Measurements from ENCODE around the gene PHKA2. TPM values are rescaled to one million over a fixed set of nuclear protein-coding genes. Genes with fewer than 3 reads are reported as not detected.

The PHKA2 gene
- total and polyA plus RNA-seq, 2 of the 4 experiments (the other 2 are of a cell fraction): 10.0 to 21.5 TPM

DNA sequence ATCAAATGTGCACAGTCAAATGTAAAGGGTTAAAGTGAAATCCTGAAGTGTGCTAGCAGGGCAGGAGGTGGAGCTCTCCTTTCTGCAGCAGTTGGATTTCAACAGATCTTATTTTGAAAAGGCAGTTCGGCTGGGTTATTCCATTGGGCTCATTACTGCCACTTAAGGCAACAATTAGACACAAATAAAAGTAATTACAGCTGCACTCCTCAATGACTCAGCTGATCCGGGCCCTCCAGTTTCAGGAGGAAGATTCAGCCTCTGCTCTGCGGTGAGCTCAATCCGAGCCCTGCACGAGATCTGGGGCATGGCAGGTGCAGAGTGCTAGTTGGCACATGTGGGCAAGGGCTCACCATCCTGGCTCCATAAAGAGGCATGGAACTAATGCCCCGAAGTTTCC lies 85.4 kb downstream of the PHKA2 start:
- DNase-seq: no peak
- Histone ChIP-seq H3K4me3 (ENCODE audit: insufficient read depth, low read depth, low read length) (no peak overlapping the region), H3K14ac (replicated peaks; ENCODE audit: low read depth, low read length) (no peak overlapping the region), H3K4me2 (ENCODE audit: low read depth, low read length) (no peak overlapping the region), H3K56ac (ENCODE audit: extremely low read depth, insufficient read depth, low read length) (no peak overlapping the region), H3K4ac (ENCODE audit: low read depth, low read length) (no peak overlapping the region), H3K27ac (ENCODE audit: insufficient read depth, low read length) (no peak overlapping the region), H2AFZ (replicated peaks; ENCODE audit: low read length, poor library complexity) (no peak overlapping the region), H2AK9ac (replicated peaks; ENCODE audit: low read depth, low read length, poor library complexity) (no peak overlapping the region), H2BK5ac (ENCODE audit: low read depth, low read length, poor library complexity, severe bottlenecking) (no peak overlapping the region), H3K4me1 (ENCODE audit: control insufficient read depth, insufficient read depth, low read length) (no peaks in the 10 kb centered on the region), H3K23ac (ENCODE audit: low read depth, low read length) (no peak overlapping the region), H3K9me3 (ENCODE audit: control insufficient read depth, insufficient read depth, low read length) (no peaks in the 10 kb centered on the region), H4K8ac (ENCODE audit: low read depth in 2 of 2, low read length in 2 of 2) (no peak overlapping the region), H2BK20ac (ENCODE audit: low read depth, low read length) (no peak overlapping the region), H4K20me1 (ENCODE audit: insufficient read depth, low read length) (no peaks in the 10 kb centered on the region), H4K5ac (ENCODE audit: low read depth, low read length) (no peak overlapping the region), H3K27me3 (ENCODE audit: control insufficient read depth, insufficient read depth, low read length) (no peaks in the 10 kb centered on the region), H4K91ac (ENCODE audit: insufficient read depth, low read depth, low read length) (no peak overlapping the region), H2AK5ac (ENCODE audit: low read depth, low read length) (no peak overlapping the region), H2BK15ac (ENCODE audit: low read depth, low read length) (no peak overlapping the region), H3K79me1 (ENCODE audit: low read depth in 1 of 2, low read length in 2 of 2) (no peaks in the 10 kb centered on the region), H2BK120ac (ENCODE audit: low read depth, low read length) (no peak overlapping the region), H3K9me1 (ENCODE audit: insufficient read depth, low read length) (no peaks in the 10 kb centered on the region), H3K36me3 (ENCODE audit: control insufficient read depth, insufficient read depth, low read length) (0 out of 2 replicates have a peak, but pooled peaks cover 2% of the 10 kb centered on the region), H3K9ac (ENCODE audit: low read depth, low read length) (no peak overlapping the region), H3K18ac (ENCODE audit: low read depth, low read length) (no peak overlapping the region)
- WGBS, 2 experiments (ENCODE audit: extremely low coverage in 2 of 2, insufficient read length in 1 of 2): no CpG with 5 or more reads among the region's 6 CpGs
- dilution Hi-C loops (cut with HindIII; ENCODE audit: low sequenced_read_pairs, unreplicated experiment) (no loop called here), intact Hi-C loops (cut with micrococcal nuclease) (no loop called here), in situ Hi-C loops (cut with MboI; ENCODE audit: low sequenced_read_pairs) (loop anchor here (10.0 kb wide), 1 partner anchor 504 kb away; no protein-coding TSS in a partner anchor)
- no peak for ATAC-seq (ENCODE audit: low read depth)
- ChIA-PET POLR2A (ENCODE audit: unreplicated experiment) (no interaction called here), CTCF (no interaction called here)
- no peak for TF ChIP-seq RAD21 (IDR thresholded peaks at IDR 0.05; ENCODE audit: low read length)
- TF ChIP-seq, protein P1, sequence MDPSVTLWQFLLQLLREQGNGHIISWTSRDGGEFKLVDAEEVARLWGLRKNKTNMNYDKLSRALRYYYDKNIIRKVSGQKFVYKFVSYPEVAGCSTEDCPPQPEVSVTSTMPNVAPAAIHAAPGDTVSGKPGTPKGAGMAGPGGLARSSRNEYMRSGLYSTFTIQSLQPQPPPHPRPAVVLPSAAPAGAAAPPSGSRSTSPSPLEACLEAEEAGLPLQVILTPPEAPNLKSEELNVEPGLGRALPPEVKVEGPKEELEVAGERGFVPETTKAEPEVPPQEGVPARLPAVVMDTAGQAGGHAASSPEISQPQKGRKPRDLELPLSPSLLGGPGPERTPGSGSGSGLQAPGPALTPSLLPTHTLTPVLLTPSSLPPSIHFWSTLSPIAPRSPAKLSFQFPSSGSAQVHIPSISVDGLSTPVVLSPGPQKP (IDR thresholded peaks at IDR 0.05; ENCODE audit: borderline replicate concordance, low read depth, low read length): no peak
- no peak for TF ChIP-seq SMC3 (IDR thresholded peaks at IDR 0.05; ENCODE audit: low read depth, low read length)
- no peak for TF ChIP-seq MXI1 (IDR thresholded peaks at IDR 0.05; ENCODE audit: borderline replicate concordance, low read depth, low read length)
- TF ChIP-seq MAFK (IDR thresholded peaks at IDR 0.05; ENCODE audit: low read depth, low read length): no peak
- TF ChIP-seq RFX5 (IDR thresholded peaks at IDR 0.05; ENCODE audit: low read depth, low read length): no peak
- no peak for TF ChIP-seq NFE2L2 (IDR thresholded peaks at IDR 0.05; ENCODE audit: low read depth, low read length)
- TF ChIP-seq, protein P2, sequence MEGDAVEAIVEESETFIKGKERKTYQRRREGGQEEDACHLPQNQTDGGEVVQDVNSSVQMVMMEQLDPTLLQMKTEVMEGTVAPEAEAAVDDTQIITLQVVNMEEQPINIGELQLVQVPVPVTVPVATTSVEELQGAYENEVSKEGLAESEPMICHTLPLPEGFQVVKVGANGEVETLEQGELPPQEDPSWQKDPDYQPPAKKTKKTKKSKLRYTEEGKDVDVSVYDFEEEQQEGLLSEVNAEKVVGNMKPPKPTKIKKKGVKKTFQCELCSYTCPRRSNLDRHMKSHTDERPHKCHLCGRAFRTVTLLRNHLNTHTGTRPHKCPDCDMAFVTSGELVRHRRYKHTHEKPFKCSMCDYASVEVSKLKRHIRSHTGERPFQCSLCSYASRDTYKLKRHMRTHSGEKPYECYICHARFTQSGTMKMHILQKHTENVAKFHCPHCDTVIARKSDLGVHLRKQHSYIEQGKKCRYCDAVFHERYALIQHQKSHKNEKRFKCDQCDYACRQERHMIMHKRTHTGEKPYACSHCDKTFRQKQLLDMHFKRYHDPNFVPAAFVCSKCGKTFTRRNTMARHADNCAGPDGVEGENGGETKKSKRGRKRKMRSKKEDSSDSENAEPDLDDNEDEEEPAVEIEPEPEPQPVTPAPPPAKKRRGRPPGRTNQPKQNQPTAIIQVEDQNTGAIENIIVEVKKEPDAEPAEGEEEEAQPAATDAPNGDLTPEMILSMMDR (conservative IDR thresholded peaks at IDR 0.05; ENCODE audit: low read depth, low read length): no peak
- no peak for TF ChIP-seq MAZ (IDR thresholded peaks at IDR 0.05; ENCODE audit: borderline replicate concordance, low read depth, low read length)
- no peak for TF ChIP-seq BHLHE40 (IDR thresholded peaks at IDR 0.05; ENCODE audit: low read depth, low read length)
- TF ChIP-seq CHD1 (IDR thresholded peaks at IDR 0.05; ENCODE audit: low read depth, low read length): no peak
- no peak for TF ChIP-seq CEBPB (IDR thresholded peaks at IDR 0.05; ENCODE audit: low read depth, low read length)
- no peak for TF ChIP-seq FOS (IDR thresholded peaks at IDR 0.05; ENCODE audit: low read depth, low read length)
- TF ChIP-seq, protein P3, sequence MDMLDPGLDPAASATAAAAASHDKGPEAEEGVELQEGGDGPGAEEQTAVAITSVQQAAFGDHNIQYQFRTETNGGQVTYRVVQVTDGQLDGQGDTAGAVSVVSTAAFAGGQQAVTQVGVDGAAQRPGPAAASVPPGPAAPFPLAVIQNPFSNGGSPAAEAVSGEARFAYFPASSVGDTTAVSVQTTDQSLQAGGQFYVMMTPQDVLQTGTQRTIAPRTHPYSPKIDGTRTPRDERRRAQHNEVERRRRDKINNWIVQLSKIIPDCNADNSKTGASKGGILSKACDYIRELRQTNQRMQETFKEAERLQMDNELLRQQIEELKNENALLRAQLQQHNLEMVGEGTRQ (IDR thresholded peaks at IDR 0.05; ENCODE audit: low read depth, low read length): no peak
- BruUV-seq (replicated peaks): no TSS peak
